Measurements from ENCODE around the gene DPH3. TPM values are rescaled to one million over a fixed set of nuclear protein-coding genes. Genes with fewer than 3 reads are reported as not detected.

Gene DPH3
- total and polyA plus RNA-seq, 2 experiments from 2014 or later: 15.3 to 84.3 TPM

- Mint-ChIP-seq H3K4me3 (no peak overlapping the region), H3K4me1 (no peaks in the 10 kb centered on the region; the same call in 2 of the 3 replicates), H3K27me3 (ENCODE audit: insufficient read depth, low read depth, poor library complexity) (no peaks in the 10 kb centered on the region), H3K36me3 (ENCODE audit: low read depth) (no peaks in the 10 kb centered on the region), H3K9me3 (no peaks in the 10 kb centered on the region; the same call in 2 of the 3 replicates), H3K27ac (no peak overlapping the region)
- Histone ChIP-seq H2AFZ (no peak overlapping the region), H3K36me3 (ENCODE audit: insufficient read depth) (no peaks in the 10 kb centered on the region), H3K79me2 (replicated peaks; ENCODE audit: insufficient read depth) (no peaks in the 10 kb centered on the region), H3K4me3 (no peak overlapping the region), H3K27me3 (ENCODE audit: insufficient read depth) (no peaks in the 10 kb centered on the region), H3K4me2 (no peak overlapping the region), H3K27ac (ENCODE audit: low read depth) (no peak overlapping the region), H4K20me1 (replicated peaks; ENCODE audit: insufficient read depth) (no peaks in the 10 kb centered on the region), H3F3A (replicated peaks; ENCODE audit: low read depth) (no peaks in the 10 kb centered on the region), H3K4me1 (ENCODE audit: insufficient read depth) (no peaks in the 10 kb centered on the region), H3K9me2 (ENCODE audit: insufficient read depth) (no peaks in the 10 kb centered on the region)
- DNase-seq (ENCODE audit: low spot score) (no peak), ATAC-seq (no peak)
- TF ChIP-seq STAT1 (IDR thresholded peaks at IDR 0.05; ENCODE audit: unreplicated experiment): no peak
- no peak for TF ChIP-seq EZH2phosphoT487 (IDR thresholded peaks at IDR 0.05; ENCODE audit: unreplicated experiment)
- no peak for TF ChIP-seq NANOG (IDR thresholded peaks at IDR 0.05; ENCODE audit: borderline replicate concordance)
- no peak for TF ChIP-seq POLR2AphosphoS5 (IDR thresholded peaks at IDR 0.05; ENCODE audit: low read depth)
- TF ChIP-seq JUNB (IDR thresholded peaks at IDR 0.05; ENCODE audit: unreplicated experiment): no peak
- TF ChIP-seq, protein P1, sequence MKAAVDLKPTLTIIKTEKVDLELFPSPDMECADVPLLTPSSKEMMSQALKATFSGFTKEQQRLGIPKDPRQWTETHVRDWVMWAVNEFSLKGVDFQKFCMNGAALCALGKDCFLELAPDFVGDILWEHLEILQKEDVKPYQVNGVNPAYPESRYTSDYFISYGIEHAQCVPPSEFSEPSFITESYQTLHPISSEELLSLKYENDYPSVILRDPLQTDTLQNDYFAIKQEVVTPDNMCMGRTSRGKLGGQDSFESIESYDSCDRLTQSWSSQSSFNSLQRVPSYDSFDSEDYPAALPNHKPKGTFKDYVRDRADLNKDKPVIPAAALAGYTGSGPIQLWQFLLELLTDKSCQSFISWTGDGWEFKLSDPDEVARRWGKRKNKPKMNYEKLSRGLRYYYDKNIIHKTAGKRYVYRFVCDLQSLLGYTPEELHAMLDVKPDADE (IDR thresholded peaks at IDR 0.05): no peak
- TF ChIP-seq ZNF114 (CRISPR knock-in tag; IDR thresholded peaks at IDR 0.05): no peak
- TF ChIP-seq, protein P2, sequence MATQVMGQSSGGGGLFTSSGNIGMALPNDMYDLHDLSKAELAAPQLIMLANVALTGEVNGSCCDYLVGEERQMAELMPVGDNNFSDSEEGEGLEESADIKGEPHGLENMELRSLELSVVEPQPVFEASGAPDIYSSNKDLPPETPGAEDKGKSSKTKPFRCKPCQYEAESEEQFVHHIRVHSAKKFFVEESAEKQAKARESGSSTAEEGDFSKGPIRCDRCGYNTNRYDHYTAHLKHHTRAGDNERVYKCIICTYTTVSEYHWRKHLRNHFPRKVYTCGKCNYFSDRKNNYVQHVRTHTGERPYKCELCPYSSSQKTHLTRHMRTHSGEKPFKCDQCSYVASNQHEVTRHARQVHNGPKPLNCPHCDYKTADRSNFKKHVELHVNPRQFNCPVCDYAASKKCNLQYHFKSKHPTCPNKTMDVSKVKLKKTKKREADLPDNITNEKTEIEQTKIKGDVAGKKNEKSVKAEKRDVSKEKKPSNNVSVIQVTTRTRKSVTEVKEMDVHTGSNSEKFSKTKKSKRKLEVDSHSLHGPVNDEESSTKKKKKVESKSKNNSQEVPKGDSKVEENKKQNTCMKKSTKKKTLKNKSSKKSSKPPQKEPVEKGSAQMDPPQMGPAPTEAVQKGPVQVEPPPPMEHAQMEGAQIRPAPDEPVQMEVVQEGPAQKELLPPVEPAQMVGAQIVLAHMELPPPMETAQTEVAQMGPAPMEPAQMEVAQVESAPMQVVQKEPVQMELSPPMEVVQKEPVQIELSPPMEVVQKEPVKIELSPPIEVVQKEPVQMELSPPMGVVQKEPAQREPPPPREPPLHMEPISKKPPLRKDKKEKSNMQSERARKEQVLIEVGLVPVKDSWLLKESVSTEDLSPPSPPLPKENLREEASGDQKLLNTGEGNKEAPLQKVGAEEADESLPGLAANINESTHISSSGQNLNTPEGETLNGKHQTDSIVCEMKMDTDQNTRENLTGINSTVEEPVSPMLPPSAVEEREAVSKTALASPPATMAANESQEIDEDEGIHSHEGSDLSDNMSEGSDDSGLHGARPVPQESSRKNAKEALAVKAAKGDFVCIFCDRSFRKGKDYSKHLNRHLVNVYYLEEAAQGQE (IDR thresholded peaks at IDR 0.05; ENCODE audit: unreplicated experiment): no peak
- no peak for TF ChIP-seq CREB1 (CRISPR knock-in tag; IDR thresholded peaks at IDR 0.05; ENCODE audit: low read depth)
These were observed 42.8 kb downstream of the DPH3 start for GRCh38 chr3:16221990-16222389.

- Mint-ChIP-seq H3K27ac (no peak overlapping the region), H3K9me3 (no peaks in the 10 kb centered on the region; the same call in 2 of the 3 replicates), H3K36me3 (ENCODE audit: low read depth) (no peaks in the 10 kb centered on the region), H3K4me1 (no peaks in the 10 kb centered on the region), H3K27me3 (ENCODE audit: insufficient read depth, low read depth, poor library complexity) (no peaks in the 10 kb centered on the region), H3K4me3 (no peak overlapping the region)
- Histone ChIP-seq H3K36me3 (ENCODE audit: insufficient read depth) (no peaks in the 10 kb centered on the region), H3F3A (replicated peaks; ENCODE audit: low read depth) (no peaks in the 10 kb centered on the region), H2AFZ (no peak overlapping the region), H3K27me3 (ENCODE audit: insufficient read depth) (no peaks in the 10 kb centered on the region), H3K79me2 (replicated peaks; ENCODE audit: insufficient read depth) (no peaks in the 10 kb centered on the region), H3K4me2 (no peak overlapping the region), H3K4me1 (ENCODE audit: insufficient read depth) (no peaks in the 10 kb centered on the region), H3K27ac (ENCODE audit: low read depth) (no peak overlapping the region), H3K9me2 (ENCODE audit: insufficient read depth) (0 out of 2 replicates have a peak, but pooled peaks cover 3% of the 10 kb centered on the region), H3K4me3 (no peak overlapping the region), H4K20me1 (replicated peaks; ENCODE audit: insufficient read depth) (no peaks in the 10 kb centered on the region)
- DNase-seq (ENCODE audit: low spot score) (no peak), ATAC-seq (no peak)
- TF ChIP-seq STAT1 (IDR thresholded peaks at IDR 0.05; ENCODE audit: unreplicated experiment) (no peak), EZH2phosphoT487 (IDR thresholded peaks at IDR 0.05; ENCODE audit: unreplicated experiment) (no peak), ZNF462 (CRISPR knock-in tag; IDR thresholded peaks at IDR 0.05) (no peak), ZNF331 (CRISPR knock-in tag; IDR thresholded peaks at IDR 0.05; ENCODE audit: low read depth) (no peak), EZH2 (IDR thresholded peaks at IDR 0.05; ENCODE audit: low read depth, unreplicated experiment) (no peak), NANOG (IDR thresholded peaks at IDR 0.05; ENCODE audit: borderline replicate concordance) (no peak)
These were observed 45.0 kb downstream of the DPH3 start for GRCh38 chr3:16219777-16220176.
